SK-N-MC (cell line): ENCODE results near the gene POLA1.

ENCODE experiments used
- EZH2 ChIP-seq: fragments of 200-600 bp; sonication (generic); IDR thresholded peaks from one replicate; pipeline ENCODE4 v1.6.1; 2017; ENCODE audit warnings: antibody characterized with exemption
- FOXP2 ChIP-seq: optimal IDR thresholded peaks from 2 replicates; pipeline ENCODE3; 2011; ENCODE audit warnings: mild to moderate bottlenecking, moderate library complexity; ENCODE audit not compliant: insufficient read depth; ENCODE audit errors: extremely low read length, control extremely low read depth
- POLR2AphosphoS5 ChIP-seq: IDR thresholded peaks from 2 replicates; pipeline ENCODE4 v1.6.1; 2012; ENCODE audit warnings: mild to moderate bottlenecking, low read depth, low read length, borderline replicate concordance

DNA sequence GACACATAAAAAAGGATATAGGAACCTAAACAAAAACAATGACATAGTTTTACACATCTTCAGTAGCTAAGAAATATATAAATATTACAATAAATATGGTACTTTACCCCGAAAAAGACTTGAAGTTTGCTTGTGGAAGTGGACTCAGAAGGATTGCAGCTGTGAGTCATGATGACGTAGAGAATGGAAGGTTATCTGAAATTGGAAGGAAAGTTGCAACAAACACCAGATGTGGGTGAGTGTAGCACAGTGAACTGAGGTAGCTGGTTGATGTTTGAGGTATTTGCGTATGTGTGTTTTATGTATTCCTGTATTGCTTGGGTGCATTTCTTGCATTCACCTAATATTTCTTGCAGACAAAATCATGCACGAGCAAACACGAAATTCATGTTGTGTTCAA, 209.1 kb downstream of the POLA1 start:
- TF ChIP-seq EZH2 = no peak
- TF ChIP-seq POLR2AphosphoS5 = no peak
- TF ChIP-seq FOXP2 = no peak
